ENCODE measurements around the gene CNST.
"Not testable (repeated sequence)": the region's sequence is repeated elsewhere in the genome, so short reads cannot be mapped to it uniquely, and the experiment has no call there.

CNST gene

DNA sequence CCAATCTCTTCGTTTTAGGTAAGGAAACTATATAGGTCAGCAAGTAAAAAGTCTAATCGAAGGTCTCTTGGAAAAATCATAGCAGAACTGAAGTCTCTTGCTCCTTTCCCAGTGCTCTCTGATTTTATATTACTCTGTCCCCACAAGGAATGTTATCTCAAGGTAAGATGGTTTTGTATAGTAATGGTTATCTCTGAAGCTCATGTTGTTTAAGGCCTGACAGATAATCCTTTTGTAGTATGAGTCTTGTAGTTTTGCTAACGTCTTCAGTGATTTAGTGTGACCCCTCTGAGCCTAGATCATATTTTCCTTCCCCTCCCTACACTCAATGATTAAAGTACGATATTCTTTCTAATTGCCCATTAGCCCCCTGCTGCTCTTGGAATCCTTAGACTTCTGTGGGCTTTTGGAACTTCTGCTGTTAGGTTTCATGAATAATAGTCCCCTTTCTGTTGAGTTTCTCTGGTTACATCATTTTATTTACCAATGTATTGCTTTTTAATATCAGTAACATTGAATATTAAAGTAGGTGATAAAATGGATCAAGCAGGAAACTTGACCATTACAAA, 52.1 kb downstream of the CNST start:
- no peak for DNase-seq (ENCODE audit: low spot score)

- no peak for DNase-seq (ENCODE audit: low spot score)
Observed at GRCh38 chr1:246622035-246622652, 55.9 kb downstream of the CNST start.

GRCh38 chr1:246624091-246624490, 57.8 kb downstream of the CNST start:
- DNase-seq (ENCODE audit: low spot score) = no peak

GRCh38 chr1:246629030-246629429, 62.8 kb downstream of the CNST start:
- DNase-seq (ENCODE audit: low spot score) = no peak

DNA sequence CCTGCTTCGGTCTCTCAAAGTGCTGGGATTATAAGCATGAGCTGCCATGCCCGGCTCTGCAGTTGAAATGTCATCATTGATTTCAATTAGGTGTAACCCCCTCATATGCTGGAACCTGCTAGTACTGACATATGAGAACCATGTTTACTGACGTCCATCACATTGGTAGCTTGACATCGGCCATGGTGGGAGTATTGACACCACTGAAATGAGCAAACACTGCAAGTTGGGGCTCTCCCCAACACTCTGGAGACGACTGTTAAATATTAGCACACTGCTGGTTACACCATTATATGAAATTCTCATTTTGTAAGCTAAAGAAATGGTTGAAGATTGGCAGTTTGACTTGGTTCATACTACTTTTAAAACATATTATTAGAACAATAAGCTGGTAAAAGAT, 63.7 kb downstream of the CNST start:
- no peak for DNase-seq (ENCODE audit: low spot score)

DNA sequence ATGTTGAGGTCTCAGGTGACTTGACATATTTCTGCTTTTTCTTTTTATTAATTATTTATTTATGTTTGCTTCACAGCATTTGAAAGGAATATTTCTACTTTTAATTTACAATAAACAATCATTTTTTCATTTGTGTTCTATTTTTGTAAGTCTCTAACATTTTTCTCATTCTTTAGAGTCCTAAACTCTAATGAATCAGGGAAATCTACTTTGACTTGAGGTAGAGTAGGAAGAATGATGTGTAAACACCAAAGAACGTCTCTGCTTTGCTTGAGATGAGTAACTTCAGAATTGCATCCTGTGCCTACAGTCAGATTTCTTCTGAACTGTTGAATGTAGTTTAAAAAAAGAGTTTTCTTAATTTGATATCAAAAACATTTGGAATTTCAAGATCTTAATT, 65.2 kb downstream of the CNST start:
- DNase-seq (ENCODE audit: low spot score) = no peak

- DNase-seq (ENCODE audit: low spot score) = no peak
Observed at GRCh38 chr1:246632281-246633168, 66.3 kb downstream of the CNST start.

GRCh38 chr1:246634659-246635058, 68.4 kb downstream of the CNST start:
- DNase-seq (ENCODE audit: low spot score) = not testable (repeated sequence)

- DNase-seq (ENCODE audit: low spot score) = no peak
Observed at GRCh38 chr1:246638941-246639655, 72.8 kb downstream of the CNST start.

DNA sequence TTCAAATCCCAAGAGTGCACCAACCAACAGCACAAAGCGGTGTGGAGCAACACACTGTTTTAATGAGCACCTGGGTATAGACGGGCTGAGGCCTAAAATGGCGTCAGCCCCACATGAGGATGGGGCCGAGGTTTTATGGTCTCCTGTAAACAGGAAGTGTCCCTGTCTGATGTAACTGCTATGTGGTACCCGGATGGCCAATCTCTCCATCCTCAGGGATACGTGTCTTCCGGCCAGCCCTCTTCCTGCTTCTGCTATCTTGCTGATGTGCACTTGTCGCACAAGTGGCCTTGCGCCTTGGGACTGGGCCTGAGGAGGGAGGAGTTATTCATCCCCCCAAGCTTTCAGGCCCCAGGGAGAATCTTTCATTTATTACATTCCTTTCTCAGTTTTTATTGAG, 73.5 kb downstream of the CNST start:
- DNase-seq (ENCODE audit: low spot score) = no peak

GRCh38 chr1:246640747-246641146, 74.5 kb downstream of the CNST start:
- DNase-seq (ENCODE audit: low spot score) = no peak

DNA sequence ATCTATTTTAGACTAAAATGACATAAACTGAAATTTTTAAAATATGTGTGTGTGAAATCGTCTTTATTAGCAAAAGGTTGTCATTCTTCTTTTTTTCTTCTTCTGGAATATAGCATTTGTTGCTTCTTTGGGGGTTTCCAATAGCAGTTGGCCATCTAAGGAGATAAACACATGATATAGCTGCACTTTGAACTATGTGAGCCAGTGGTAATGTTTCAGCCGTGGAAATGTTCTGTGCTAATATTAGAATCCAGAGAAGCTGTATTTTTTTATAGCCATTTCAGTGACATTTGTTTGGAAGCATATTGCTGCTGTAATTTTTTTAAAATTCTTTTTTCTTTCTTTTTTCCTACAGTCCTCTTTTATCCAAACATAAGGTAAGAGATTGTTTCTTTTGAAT, 75.1 kb downstream of the CNST start:
- no peak for DNase-seq (ENCODE audit: low spot score)

GRCh38 chr1:246642719-246643118, 76.5 kb downstream of the CNST start:
- no peak for DNase-seq (ENCODE audit: low spot score)

DNA sequence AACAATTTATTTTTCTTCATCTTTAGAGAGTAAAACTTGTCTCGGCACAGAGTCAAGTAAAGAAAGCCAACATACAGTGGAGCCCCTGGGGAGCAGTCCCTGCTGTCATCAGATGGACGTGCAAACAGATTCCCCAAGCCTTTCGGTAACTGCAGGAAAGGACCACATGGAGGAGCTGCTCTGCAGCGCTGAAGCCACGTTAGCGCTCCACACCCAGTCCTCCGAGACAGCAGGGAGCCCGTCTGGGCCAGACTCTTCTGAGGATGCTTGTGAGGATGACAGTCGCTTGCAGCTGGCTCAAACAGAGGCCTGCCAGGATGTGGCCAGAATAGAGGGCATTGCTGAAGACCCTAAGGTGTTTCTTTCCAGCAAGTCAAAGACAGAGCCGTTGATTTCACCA, 80.9 kb downstream of the CNST start:
- peak; percentile 46 for DNase-seq (ENCODE audit: low spot score)

DNA sequence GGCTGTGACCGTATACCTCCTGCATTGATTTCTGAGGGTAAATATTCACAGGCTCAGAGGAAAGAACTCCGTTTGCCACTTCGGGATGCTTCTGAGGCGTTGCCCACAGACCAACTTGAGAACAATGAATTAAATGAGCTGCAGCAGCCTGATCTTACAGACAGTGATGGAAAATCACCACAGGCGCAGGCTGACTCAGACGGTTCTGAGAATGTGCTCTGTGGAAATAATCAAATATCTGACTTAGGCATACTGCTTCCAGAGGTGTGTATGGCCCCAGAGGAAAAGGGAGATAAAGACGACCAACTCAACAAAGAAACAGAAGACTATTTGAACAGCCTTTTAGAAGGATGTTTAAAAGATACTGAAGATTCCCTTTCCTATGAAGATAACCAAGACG, 81.3 kb downstream of the CNST start:
- DNase-seq (ENCODE audit: low spot score) = no peak

DNA sequence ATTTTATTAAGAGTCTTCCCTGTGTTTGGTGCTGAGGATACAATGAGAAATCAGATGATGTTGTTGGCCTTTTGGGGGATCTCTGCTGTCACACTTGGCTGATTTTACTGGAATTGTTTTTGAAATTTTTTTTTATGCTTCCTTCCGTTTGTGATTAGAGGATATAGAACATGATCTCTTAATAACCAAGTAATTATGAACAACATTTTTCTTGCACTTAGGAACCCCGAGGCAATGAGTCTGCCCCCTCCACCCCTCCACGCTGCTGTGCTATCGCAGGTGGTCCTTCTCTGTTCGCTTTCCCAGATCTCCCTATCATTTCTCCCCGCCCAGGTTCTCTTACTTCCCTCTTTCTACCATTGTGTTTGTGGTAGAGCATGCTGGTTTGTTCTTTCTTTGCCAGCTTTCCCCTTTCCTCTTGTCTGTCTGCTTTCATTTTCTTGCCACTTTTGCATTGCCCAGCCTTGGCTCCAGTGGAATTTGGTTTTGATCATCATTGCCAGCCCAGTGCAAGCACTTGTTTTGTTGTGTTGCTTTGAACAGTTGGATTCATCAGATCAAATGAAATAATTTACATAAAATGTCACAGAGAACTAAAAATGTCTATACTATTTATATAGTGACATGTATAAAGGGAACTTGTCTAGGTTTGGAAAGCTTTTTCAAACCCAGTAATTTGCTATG, 84.9 kb downstream of the CNST start:
- no peak for DNase-seq (ENCODE audit: low spot score)

- no peak for DNase-seq (ENCODE audit: low spot score)
Observed at GRCh38 chr1:246658567-246658966, 92.3 kb downstream of the CNST start.

- no peak for DNase-seq (ENCODE audit: low spot score)
Observed at GRCh38 chr1:246659594-246660140, 93.4 kb downstream of the CNST start.

GRCh38 chr1:246661451-246661850, 95.2 kb downstream of the CNST start:
- peak; percentile 24 for DNase-seq (ENCODE audit: low spot score)

GRCh38 chr1:246667773-246668172, 101.5 kb downstream of the CNST start:
- no peak for DNase-seq (ENCODE audit: low spot score)

DNA sequence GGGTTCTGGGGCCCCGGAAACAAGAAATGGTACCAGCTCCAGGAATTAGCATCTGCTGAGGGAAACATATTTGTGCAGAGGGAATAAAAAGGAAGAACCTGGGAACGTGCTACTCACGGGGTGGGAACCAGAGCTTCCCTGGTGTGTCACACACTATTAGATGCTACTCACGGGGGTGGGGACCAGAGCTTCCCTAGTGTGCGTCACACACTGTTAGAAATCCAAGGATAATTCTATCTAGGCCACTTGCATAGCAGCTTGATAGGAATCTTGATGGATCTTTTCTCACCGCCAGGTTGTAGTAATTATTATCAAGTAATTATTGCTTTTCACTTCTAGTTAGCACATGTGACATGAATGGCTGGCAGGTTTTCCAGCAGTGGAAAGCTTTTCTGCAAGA, 103.4 kb downstream of the CNST start:
- DNase-seq (ENCODE audit: low spot score) = no peak

DNA sequence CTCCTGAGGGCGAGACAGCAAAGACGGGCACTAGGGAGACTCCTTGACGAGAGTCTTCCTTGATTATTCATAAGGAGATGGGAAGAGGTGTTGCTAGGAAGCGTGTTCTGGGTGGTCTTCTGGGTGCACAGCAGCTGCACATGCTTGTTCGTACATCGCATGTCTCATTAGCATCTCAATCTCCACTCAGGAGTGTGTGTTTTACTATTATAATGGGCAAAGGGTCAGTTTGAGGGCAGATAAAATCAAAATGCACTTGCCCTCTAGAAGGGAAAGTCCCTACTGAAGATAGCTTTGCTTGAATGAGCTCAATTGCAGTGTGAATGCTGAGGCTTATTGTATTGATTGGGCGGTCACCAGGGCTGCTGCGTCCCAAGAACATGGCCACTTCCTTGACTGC, 107.8 kb downstream of the CNST start:
- DNase-seq (ENCODE audit: low spot score) = no peak

All from HuH-7 (cell line).